Activated CD8-positive, alpha-beta memory T cell treated with anti-CD3 and anti-CD28 coated beads, Interleukin-2, amount 50 U/mL, for 1 hour (primary cell): ENCODE data around the gene PYGO2.

Experiments used
- DNase-seq: peaks from one replicate; pipeline ENCODE4 v3.0.0-alpha.2; 2020; ENCODE audit errors: extremely low read depth

The PYGO2 gene

GRCh38 chr1:154941333-154942013 lies 20.1 kb downstream of the PYGO2 start:
- DNase-seq = no peak

GRCh38 chr1:154940651-154941194 lies 20.9 kb downstream of the PYGO2 start:
- DNase-seq = no peak

- no peak for DNase-seq
Observed at GRCh38 chr1:154940213-154940560, 21.4 kb downstream of the PYGO2 start.

GRCh38 chr1:154938604-154939399 lies 22.8 kb downstream of the PYGO2 start:
- no peak for DNase-seq

GRCh38 chr1:154937988-154938386 lies 23.6 kb downstream of the PYGO2 start:
- no peak for DNase-seq

- peak; percentile 78 for DNase-seq
Observed at GRCh38 chr1:154937085-154937987, 24.2 kb downstream of the PYGO2 start.

GRCh38 chr1:154936555-154937084 lies 25.0 kb downstream of the PYGO2 start, which contains the start of gene PMVK:
Gene PMVK (minus strand): TSS chr1:154936719. CDS start chr1:154936685, 34 bp downstream.
- peak; percentile 94 for DNase-seq

DNA sequence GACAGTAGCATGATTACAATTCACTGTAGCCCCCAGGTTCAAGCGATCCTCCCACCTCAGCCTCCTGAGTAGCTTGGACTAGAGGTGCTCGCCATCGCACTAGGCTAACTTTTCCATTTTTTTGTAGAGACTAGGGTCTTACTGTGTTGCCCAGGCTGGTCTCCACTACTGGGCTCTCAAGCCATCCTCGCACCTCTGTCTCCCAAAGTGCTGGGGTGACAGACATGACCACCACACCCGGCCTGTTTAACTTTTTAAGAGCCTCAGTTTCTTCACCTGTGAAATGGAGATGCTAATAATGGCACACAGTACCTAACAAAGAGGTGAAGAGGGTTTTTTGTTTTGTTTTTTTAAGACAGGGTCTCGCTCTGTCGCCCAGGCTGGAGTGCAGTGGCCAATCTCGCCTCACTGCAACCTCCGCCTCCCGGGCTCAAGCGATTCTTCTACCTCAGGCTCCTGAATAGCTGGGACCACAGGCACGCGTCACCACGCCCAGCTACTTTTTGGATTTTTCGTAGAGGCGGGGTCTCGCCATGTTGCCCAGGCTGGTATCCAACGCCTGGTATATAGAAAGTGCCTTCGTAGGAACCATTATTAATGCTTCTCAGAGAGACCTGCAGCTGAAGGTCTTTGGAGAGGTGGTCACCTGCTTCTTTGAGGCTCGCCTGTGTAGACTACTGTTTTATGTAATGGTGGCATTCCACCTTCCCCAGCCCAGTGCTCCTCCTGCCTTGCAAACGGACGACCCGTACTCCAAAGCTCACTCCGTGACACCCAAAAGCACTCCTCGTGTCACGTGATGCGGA lies 25.6 kb downstream of the PYGO2 start:
- DNase-seq = no peak

DNA sequence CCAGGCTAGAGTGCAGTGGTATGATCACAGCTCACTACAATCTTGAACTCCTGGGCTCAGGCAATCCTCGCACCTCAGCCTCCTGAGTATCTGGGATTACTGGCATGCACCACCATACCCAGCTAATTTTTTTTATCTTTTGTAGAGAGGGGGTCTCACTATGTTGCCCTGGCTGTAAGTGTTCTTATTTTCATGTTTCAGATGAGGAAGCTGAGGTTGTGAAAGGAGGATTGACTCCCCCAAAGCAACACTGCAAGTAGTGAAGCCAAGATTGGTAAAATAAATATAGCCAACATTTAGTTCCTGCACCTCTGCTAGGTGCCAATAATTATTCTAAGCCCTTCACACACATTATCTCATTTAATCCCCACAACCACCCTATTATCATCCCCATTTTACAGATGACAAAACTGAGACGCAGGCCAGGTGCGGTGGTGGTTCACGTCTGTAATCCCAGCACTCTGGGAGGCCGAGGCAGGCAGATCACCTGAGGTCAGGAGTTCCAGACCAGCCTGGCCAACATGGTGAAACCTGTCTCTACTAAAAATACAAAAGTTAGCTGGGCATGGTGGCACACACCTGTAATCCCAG lies 27.1 kb downstream of the PYGO2 start:
- DNase-seq = no peak

GRCh38 chr1:154931940-154932487 lies 29.6 kb downstream of the PYGO2 start:
- DNase-seq = no peak

- DNase-seq = no peak
Observed at GRCh38 chr1:154926201-154926600, 35.4 kb downstream of the PYGO2 start.

- DNase-seq = no peak
Observed at GRCh38 chr1:154925335-154926170, 36.0 kb downstream of the PYGO2 start.

DNA sequence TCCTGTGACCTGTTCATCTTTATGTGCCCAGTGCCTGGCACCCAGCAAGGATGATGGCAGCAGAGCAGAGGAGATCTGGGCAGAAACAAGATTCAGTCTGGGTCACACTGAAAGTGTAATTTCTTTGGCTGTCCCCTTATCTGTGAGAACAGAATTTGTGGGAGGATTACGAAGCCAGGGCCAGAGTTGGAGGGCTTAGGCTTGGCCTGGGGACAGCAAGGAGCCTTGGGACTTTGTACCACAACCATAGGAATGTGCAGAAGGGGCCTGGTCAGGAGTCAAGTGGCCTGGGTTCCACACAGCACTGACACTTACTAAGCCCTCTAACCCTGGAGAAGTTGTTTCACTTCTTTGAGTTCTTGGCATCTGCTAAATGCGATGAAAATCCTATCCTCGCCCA lies 37.9 kb downstream of the PYGO2 start:
- DNase-seq = no peak

DNA sequence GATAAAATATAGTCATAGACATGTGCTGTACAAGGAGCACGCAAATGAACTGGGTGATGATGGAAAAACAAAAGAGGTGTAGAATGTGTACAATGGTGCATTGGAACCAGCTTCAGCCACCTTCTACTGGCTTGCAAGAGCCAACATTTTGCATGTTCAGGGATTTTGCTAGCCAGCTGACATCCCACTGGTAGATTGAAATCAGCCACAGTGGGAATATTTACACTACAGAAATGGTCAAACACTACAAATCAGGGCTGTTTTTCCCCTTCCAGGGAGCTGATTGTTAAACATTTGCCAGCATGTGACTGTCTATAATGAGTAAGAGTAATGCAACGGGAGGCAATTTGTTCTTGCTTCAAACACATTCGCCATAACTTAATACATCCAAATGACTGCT lies 48.3 kb downstream of the PYGO2 start:
- no peak for DNase-seq

GRCh38 chr1:154912755-154913154 lies 48.8 kb downstream of the PYGO2 start:
- DNase-seq = no peak

GRCh38 chr1:154911691-154912550 lies 49.7 kb downstream of the PYGO2 start:
- DNase-seq = no peak

- no peak for DNase-seq
Observed at GRCh38 chr1:154910851-154911250, 50.7 kb downstream of the PYGO2 start.

GRCh38 chr1:154908937-154909336 lies 52.6 kb downstream of the PYGO2 start:
- no peak for DNase-seq
